Right kidney (tissue), 1 donor: Measurements from ENCODE around the gene ARID3C.
A peak's percentile ranks its signal among the peaks of the same experiment; 100 is the strongest.

Source experiments
- DNase-seq: peaks from one replicate; pipeline ENCODE4 v3.0.0-alpha.2; 2016

The ARID3C gene

DNA sequence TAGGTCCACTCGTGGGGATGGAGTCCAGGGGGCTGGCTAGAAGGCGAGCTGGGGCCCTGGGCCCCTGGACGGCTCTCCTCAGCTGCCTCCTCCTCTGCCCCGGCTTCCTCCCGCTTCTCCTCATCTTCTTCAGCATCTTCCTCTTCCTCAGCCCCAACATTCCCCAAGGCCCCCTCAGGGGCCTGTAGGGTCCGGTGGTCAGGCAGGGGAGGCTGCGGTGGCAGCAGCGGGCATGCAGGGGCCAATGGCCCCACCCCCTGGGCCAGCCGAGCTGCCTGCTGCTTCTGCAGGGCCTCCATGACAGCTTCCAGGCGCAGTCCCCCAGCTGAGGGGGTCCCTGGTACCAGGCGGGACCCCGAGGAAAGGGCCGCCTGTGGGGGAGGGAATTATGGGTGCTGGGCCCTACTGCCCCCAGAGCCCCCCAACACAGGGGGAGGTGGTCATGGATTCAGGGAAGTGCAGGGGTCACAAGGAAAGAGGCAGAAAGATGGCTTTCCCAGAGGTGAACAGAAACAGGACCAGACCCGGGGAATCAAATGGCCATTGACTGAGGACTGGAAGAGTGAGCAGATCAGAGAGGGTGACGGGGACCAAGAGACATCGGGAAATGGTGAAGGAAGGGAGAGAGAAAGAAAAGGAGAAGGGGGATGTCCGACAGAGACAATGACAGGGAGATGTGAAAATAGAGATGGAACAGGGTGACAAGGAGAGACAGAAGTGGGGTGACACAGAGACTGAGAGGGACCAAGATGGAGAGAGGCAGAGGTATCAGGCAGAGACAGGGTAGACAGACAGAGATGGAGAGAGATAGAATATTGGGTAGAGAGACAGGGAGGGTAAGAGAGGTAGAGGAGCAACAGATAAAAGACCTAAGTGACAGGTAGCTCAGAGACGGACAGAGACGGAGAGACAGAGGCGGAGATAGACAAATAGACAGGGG is 880 bp downstream of the ARID3C start:
- DNase-seq = no peak

DNA sequence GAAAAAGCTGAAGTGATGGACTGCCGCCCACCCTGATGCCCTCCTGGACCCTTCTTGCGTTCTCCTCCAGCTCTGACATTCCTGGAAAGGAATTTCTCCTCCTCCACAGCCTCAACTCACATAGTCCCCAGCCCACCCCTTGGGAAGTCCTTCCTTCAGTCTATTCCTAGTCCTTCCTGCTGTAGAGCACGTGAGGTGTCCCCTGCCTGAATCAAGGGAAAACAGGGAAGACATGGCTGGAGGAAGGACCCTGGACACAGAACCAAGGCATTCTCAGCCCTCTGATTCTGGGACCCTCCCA is 3.7 kb downstream of the ARID3C start:
- DNase-seq = no peak

DNA sequence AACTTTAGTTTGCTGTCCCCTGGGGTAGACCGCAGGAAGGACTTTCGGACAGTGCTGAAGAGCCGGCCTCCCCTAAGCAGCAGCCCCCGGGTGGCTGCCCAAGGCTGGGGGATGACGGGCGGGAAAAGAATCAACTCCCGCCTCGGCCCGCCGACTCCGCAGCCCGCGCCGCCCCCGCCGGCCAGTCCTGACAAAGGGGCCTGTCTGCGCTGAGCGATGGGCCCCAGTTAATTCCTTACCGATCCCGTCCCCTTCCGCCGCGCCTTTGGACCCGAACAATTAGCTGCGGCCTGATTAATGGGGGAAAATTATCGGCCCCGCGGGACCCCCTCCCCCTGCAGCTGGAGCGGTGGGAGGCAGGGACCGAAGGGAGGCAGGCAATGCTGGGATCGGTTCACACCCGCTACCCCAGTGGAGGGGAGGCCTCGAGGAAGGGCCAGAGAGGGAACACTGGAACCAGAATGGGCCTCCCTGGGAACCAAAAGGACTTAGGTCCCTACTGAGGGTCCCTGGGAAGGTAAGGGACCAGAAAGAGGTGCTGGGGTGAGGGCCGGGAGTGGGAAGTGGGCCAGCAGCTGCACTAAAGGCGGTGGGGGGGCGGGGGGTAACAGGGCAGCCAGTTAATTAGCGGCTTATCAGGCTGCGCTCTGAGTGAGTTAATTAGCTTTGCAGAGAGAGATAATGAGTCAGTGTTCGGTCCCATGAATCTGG is 4.2 kb downstream of the ARID3C start:
- peak; percentile 62 for DNase-seq

DNA sequence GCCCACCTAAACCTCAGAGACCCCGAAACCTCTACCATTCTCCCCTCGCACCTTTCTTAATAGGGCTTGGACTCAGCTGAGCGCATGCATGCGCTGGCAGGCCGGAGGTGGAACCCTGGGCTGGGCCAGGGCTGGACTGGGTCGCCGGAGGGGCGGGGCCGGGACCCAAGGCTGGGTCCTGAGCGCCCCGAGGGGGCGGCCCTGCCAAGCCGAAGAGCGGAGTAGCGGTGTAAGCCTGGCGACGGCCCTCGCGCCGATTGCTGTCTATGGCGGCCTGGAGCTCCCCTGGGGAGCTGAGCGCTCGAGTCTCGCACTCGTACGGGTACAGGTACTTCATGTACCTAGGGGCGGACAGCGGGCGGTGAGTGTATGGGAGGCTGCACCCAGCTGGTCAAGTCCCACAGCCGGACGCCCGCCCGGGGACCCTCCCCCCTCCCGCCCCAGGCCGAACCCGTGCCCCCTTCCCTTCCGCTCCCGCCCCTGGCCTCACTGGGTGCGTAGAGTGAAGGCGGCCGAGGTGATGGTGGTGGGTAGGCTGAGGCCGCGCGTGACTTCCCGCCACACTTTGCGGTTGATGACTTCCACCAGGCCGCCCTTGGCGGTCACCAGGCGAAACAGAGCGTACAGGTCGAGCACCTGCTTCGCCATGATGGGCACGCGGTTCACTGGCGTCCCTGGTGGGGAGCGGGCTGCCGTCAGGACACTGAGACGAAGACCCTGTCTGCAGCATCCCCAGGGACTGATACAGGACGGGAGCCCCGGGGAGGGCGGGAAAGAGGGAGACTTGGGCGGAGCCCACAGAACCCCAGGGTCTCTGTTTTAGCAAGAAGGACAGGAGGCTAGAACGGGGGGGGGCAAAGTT is 5.3 kb downstream of the ARID3C start:
- DNase-seq = peak; percentile 39

DNA sequence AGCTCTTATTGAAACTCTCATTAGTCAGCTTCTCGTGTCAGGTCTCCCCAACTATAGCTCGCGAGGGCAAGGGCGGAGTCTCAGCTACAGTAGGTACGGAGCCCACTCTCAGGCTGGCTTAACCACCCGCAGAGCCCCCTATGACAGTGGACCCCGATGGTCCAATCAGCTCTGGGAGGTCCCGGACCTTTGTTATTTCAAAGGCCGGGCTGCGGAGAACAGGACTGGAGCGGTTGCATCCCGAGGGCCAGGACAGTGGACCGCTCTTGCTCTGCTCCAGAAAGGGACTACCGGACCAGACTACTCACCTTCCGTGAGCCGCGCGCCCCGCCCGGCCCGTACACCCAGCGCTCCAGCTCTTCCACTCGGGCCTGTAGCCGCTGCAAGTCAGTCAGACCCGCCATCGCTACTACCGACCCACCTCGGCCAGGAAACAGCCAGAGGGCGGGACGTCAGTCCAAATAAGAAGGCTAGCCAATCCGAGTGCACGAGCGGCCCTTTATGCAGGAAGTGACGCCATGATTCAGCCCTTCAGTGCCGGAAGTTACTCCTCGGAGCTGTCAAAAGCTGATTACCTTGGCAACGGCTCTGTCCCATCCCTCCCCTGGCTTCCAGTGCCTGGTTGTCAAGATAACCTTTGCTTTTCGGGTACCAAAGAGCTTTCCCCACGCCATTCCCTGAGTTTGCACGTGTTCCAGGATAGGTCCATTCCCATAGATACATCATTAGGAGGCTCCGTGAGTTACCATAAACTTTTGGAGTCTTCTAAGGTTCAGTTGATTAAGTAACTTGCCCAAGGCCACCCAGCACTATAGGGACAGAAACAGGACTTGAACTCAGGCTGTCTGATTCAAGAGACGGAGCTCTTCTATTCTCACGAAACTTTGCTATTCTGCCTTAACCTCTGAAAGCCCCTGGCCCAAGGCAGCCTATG is 8.5 kb downstream of the ARID3C start, which contains the start of gene DCTN3:
TSS of gene DCTN3 (minus strand) at position 435 of the 934 bp plus-strand sequence. CDS start at position 404, 31 bp downstream.
- peak; percentile 76 for DNase-seq

DNA sequence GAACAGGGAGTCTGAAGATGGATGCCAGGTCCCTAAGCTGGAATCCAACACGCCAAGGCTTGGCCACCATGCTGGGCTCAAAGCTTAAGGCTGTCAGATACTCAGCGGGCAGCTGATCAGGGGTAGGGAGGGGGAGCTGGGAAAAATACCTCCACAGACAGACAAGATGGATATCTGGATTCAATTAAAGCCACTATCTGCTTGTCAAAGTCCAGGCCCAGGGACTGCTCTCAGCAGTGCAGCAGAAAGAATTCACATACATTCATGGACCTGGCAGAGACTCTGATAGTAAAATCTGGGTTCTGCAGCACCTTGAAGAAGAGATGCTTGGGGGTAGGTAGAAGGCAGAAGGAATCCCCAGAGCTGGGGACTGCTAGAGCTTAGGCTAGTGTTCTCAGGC is 13.7 kb downstream of the ARID3C start:
- DNase-seq = no peak

DNA sequence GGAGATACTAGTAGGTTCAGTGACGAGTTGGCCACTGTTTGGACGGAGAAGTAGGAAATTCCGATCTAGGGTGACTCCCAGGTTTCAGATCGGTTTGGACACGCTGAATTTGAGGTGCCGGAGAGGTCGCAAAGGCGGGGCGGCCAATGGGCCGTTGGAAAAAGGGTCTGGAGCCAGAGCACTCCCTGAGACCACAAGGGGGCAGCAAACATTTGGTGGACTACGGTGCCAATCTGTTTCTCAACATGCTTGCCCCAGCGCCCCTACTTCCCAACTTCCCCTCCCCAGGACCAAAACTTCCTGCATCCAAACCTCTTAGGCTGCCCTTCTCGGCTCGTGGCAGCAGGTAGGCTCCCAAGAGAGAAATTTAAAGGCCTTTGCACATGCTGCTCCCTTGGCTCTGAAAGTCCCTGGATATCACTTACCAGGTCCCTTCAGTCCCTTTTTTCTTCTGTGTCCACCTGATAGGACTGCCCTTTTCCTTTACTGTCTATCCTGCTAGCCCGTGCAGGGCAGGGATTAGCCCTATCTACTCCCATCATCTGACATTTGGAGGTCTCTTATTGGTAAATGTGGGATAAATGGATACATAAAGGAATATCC is 16.0 kb downstream of the ARID3C start:
- peak; percentile 74 for DNase-seq

DNA sequence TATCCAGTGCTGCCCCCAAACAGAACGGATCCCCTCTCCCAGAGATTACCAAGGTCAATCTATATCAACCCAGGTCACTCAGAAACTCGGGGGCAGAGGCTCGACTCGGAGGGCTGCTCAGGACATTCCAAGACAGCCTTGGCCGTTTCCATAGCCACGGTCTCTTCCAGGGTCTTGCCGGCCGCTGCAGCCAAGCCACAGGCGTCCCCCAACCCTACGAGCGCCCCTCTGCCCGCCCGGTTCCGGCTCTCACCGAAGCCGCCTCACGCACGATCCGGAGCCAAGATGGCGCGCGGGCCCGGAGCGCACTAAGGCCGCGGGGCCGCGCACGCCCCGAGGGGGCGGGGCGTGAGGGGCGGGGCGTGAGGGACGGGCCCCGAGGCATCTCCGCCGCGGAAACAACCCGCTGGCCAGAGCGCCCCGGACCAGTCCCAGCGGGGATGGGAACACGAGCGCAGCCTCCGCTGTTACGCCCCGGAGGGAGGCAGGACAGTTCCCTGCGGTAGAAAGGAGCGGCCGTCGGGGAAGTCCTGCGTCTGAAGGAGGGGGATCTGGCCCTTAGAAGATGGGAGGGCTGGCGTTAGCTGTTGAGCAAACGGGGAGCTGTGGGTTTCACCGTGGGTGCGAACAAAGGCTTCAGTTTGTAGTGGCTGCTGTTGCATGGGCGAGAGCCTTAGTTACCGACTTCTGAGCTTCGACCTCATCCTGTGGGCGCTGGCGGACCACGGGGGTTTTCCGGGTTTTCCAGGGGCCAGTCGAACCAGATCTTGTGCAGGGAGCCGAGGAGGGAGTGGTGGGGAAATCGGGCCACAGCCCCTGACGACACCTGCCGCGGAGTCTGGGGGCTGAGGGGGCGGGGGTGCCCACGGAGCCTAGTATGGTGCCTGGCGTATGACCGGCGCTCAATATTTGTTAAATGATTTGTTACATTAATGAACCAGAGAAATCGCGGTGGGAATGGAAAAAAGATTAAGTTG is 16.8 kb downstream of the ARID3C start, which contains the start of gene RPP25L:
TSS of gene RPP25L (minus strand) at position 287 of the 977 bp plus-strand sequence. CDS start 801 bp downstream, outside the sequence.
- DNase-seq = peak; percentile 89

DNA sequence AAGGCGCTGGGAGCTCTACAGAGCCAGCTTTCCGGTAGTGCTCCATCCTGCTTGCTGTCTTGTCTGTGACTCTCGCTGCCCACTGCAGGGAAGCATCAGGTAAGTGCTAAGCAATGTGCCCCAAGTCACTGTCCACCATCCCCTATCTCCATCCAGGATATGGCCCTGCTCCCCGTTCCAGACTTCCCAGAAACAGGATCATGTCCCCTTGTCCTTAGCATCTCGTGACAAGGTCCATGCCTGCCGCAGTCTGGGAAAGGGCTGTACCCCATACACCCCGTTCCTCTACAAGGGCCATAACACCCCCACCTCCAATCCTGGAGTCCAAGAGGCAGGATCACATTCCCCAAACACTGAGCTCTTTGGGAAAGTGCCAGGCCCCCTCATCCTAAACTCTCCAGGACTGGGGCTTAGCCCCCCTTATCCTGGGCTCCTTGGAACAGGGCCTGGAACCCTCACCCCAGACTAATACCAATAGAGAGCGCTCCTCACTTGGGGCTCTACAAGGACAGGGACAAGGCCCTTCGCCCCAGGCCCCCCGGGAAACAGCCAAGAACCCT is 17.5 kb downstream of the ARID3C start:
- DNase-seq = peak; percentile 46

DNA sequence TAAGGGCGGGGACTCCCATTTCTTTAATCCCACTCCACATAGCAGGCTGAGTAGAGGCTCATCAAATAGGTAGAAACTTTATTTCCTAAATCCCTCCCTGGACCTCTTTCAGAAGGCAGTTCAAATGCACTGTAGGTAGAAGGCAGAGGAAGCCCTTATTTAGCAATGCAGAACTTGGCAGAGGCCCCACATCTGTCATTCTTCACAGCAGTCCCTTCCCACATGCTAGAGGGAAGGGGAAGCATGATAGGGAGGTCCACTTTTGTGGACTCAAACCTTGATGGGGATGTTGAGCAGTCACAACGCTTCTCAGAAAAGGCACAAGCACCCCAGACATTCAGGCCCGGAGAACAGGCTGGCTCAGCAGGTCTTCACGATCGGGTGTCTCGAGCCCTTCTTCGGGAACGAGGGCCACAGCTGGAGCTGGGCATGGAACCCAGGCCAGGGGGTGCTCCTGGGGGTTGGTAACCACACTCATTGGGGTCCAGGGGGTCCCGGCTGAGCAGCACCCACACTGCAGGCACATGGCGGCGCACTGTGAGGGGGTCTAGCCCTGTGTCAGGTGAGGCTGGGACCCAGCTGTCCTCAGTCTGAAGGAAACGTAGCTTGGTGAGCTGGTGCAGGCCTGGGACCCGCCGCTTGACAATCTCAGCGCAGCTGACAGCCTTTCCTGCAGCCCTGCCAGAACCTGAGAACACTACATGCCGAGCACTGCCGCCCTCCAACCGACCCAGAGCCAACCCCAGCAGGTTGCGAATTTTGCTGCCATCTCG is 18.2 kb downstream of the ARID3C start:
- DNase-seq = no peak

DNA sequence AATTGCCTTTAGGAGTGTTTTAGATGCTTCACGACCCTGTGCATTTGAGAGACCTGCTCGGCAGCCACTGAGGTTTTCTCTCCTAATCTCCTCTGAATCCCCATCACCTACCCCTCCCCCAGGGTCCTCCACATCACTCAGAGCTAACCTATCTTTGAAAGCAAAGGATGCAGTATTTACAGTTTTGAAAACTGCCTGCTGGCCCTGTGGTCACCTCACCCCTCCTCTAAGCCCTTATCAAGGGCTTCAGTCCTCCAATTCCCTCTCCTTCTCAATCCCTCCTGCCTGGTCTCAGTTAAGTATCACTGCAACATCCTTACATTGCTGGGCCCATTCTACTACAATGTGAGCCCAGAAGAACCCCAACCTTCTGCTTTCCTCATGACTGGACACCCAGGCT is 21.5 kb downstream of the ARID3C start:
- no peak for DNase-seq

DNA sequence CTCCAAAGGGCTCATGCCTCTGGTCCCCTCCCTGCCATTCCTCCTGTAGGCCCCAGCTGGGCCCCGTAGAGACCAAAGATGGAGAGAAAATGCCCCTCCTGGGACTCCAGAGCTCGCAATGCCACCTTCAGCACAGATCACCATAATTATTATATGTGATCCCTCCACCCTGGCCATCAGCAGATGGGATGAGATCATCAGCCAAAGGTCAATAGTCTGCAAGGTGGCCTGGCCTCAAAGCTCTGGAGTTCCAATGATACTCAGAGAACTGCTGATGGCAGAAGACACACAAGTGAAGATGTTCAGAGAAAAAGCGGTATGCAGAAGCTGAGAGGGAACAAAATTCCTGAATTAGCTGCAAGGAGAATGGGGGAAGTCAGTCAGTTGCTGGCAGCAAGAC is 22.0 kb downstream of the ARID3C start:
- no peak for DNase-seq

DNA sequence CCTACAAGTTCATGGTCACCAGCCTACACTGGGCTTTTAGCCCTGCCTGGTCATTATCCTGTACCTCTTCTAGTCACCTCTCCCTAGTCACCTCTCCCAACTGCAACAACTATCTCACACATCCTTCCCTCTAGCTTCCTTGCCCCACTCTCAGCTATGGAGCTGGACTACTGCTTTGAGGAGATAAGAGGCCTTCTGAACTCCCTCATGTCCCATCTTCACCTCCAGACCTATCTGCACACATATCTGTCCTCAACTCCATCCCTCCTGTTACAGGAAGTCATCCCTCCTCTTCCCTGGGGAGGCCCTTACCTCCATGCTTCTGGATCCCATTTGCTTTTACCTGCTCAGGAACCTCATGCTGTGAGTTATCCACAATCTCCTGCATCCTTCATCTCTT is 22.7 kb downstream of the ARID3C start:
- DNase-seq = no peak

DNA sequence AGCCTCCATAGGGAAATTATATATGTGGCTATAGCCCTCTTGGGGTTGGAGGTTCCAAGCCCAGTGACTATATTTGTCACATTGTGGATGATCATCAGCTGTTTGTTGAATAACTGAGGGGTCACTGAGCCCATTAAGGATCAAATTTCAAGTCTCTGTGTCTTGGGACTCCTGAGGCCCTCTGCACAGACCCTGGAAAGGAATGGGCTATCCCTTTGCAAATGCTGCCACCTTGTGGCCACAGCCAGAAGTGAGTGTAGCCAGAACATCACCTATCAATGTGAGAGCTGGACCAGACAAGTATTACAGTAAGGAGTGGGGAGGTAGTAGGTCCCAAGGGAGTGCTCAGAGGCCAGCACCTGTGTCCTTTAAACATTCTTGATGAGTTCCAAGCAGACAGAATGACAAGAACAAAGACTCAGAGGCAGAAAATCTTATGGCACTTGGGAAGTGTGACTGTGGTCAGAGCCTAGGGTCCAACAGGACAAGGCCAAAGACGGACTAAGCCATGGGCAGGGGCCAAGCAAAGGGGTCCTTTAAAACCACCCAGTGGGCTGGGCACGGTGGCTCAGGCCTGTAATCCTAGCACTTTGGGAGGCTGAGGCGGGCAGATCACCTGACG is 25.1 kb downstream of the ARID3C start:
- DNase-seq = peak; percentile 46

DNA sequence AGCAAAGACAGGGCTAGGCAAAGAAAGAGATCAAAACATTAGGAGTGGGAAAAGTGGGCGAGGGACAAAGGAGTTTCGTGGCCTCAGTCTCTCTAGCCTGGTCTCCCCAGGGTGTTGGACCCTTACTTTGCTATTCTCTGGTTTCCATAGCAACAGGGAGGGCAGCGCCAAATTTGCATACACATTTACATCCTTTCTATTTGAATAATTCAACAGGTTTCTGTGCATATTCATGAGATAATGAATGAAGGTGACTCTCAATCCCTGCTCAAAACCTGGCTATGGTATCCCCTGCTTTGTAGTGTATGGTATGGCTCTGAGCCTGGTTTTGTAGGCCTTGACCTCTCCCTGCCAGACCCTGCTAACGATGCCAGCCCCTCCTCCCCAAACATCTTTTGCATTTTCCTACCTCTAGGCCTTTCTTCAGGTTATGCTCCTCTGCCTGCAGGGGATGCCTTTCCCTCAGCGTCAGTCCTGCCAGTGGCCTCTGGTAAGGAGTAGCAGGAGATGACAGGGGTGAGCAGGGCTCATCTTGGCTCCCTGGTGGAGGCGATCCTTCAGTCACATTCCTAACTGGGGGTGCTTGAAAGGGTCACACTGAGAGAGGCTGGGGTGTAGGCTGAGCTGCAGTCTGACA is 26.8 kb downstream of the ARID3C start:
- DNase-seq = no peak

DNA sequence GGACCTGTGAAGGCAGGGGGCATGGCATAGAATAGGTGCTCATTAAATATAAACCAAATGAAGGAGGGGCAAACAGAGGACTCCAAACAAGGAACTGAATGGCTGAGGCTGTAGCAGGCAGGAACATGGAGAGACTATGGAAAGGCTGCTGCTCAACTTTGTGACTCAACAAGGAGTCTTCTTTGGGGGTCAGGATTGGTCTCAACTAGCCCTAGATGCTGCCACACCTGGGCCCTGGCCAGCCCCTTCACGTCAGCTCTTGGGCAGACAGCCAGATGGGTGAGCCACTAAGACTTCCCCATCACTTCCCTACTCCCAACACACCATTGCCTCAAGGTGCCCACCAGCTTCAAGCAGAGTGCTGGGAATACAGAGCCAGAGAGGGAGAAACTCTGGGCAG is 28.0 kb downstream of the ARID3C start:
- no peak for DNase-seq

DNA sequence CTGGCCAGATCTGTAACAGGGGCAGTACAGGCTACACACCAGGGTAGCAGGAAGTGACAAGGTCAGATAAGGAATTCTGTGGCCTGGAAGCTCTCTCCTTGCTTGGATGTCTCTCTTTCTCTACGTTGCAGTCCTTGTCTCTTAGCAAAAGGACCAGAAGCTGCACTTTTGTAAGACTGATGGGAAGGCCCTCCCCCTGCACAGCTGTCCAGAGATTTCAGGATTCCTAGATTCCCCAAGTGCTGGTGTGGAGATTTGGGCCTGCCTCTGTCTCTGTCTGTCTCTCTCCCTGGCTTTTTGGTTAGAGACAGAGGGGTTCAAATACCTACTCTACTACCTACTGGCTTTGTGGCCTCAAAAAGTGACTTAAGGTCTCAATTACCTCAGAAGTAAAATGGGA is 29.3 kb downstream of the ARID3C start:
- no peak for DNase-seq

DNA sequence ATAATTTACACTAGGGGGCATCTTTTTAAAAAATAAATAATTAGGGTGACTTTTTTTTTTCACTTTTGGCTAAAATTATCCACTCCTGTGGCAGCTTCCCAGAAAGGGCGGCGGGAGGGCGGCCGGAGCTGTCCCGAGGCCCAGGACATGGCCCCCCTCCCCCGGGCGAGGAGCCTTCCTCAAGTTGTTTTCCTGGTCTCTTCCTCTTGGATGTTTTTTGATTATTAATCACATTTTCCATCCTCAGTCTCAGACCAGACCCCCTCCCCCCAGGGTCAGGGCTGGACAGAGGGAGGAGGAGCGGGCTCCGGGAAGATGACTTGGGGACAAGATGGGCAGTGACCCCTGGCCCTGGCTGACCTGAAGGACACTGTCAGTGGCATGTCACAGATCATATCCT is 34.7 kb downstream of the ARID3C start:
- no peak for DNase-seq
